CD4-positive, alpha-beta T cell treated with Interleukin-1 beta for 1 hour (primary cell): ENCODE results near the gene CKAP4.

ENCODE experiments used
- DNase-seq, 2 donors: peaks; one replicate each; pipeline ENCODE4 v3.0.0-alpha.2; 2020 to 2022

CKAP4 gene

GRCh38 chr12:106239951-106240335 lies 7.9 kb downstream of the CKAP4 start:
- no peak for DNase-seq

GRCh38 chr12:106239241-106239950 lies 8.4 kb downstream of the CKAP4 start:
- DNase-seq: no peak

- no peak for DNase-seq
Observed at GRCh38 chr12:106238146-106238545, 9.7 kb downstream of the CKAP4 start.

GRCh38 chr12:106235770-106236169 lies 12.1 kb downstream of the CKAP4 start:
- no peak for DNase-seq

- no peak for DNase-seq
Observed at GRCh38 chr12:106234449-106234848, 13.4 kb downstream of the CKAP4 start.

GRCh38 chr12:106233011-106233410 lies 14.8 kb downstream of the CKAP4 start:
- DNase-seq: no peak

GRCh38 chr12:106229036-106229591 lies 18.7 kb downstream of the CKAP4 start:
- no peak for DNase-seq

- DNase-seq: no peak
Observed at GRCh38 chr12:106228320-106228710, 19.5 kb downstream of the CKAP4 start.

GRCh38 chr12:106227641-106228319 lies 20.0 kb downstream of the CKAP4 start:
- peak; percentile 75 to 83 for DNase-seq

- DNase-seq: peak; percentile 35 to 63
Observed at GRCh38 chr12:106226884-106227640, 20.8 kb downstream of the CKAP4 start.

- DNase-seq: no peak
Observed at GRCh38 chr12:106224355-106224706, 23.5 kb downstream of the CKAP4 start.

GRCh38 chr12:106223485-106224354 lies 24.1 kb downstream of the CKAP4 start:
- peak; percentile 72 to 77 for DNase-seq

GRCh38 chr12:106220536-106220935 lies 27.3 kb downstream of the CKAP4 start:
- no peak for DNase-seq

- DNase-seq: no peak
Observed at GRCh38 chr12:106219043-106219442, 28.8 kb downstream of the CKAP4 start.

- no peak for DNase-seq
Observed at GRCh38 chr12:106217706-106218105, 30.1 kb downstream of the CKAP4 start.

GRCh38 chr12:106214571-106214970 lies 33.2 kb downstream of the CKAP4 start:
- no peak for DNase-seq

- DNase-seq: no peak
Observed at GRCh38 chr12:106213662-106214061, 34.2 kb downstream of the CKAP4 start.

- no peak for DNase-seq
Observed at GRCh38 chr12:106211973-106212372, 35.8 kb downstream of the CKAP4 start.

GRCh38 chr12:106205208-106206069 lies 42.4 kb downstream of the CKAP4 start:
- no peak for DNase-seq

- no peak for DNase-seq
Observed at GRCh38 chr12:106204312-106204711, 43.5 kb downstream of the CKAP4 start.

GRCh38 chr12:106197906-106198623 lies 49.8 kb downstream of the CKAP4 start:
- DNase-seq: no peak
